Heart right ventricle (tissue), 16 donors: ENCODE measurements around the gene NEK7. TPM values are rescaled to one million over a fixed set of nuclear protein-coding genes. Genes with fewer than 3 reads are reported as not detected.

Source experiments
- ATAC-seq, 8 donors: fragments of 200-7000 bp; cut with Tn5 transposase; one replicate each; pipeline ENCODE4 v1.9.1; 2020; ENCODE audit warnings: mild to moderate bottlenecking in 8 of 8, moderate library complexity in 8 of 8, moderate number of reproducible peaks in 1 of 8
- DNase-seq, 2 donors: peaks; one replicate each; pipeline ENCODE4 v3.0.0-alpha.2; 2020
- H3K27ac ChIP-seq, 10 donors: fragments of 200-600 bp; sonication (generic) in 2 of 10; one replicate each; pipeline versions ENCODE4 v1.5.0 to v1.8.0; 2020 to 2022; ENCODE audit warnings: mild to moderate bottlenecking in 3 of 10
- H3K27me3 ChIP-seq, 7 donors: fragments of 200-600 bp; one replicate each; pipeline ENCODE4 v1.8.0; 2021 to 2022; ENCODE audit warnings: mild to moderate bottlenecking in 2 of 7
- H3K36me3 ChIP-seq, 9 donors: fragments of 200-600 bp; sonication (generic) in 1 of 9; one replicate each; pipeline versions ENCODE4 v1.5.0 to v1.8.0; 2020 to 2022; ENCODE audit warnings: mild to moderate bottlenecking in 2 of 9
- H3K4me1 ChIP-seq, 9 donors: fragments of 200-600 bp; sonication (generic) in 1 of 9; one replicate each; pipeline versions ENCODE4 v1.5.0 to v1.8.0; 2020 to 2022; ENCODE audit warnings: mild to moderate bottlenecking in 4 of 9
- H3K4me3 ChIP-seq, 10 donors: fragments of 200-600 bp; sonication (generic) in 2 of 10; one replicate each; pipeline versions ENCODE4 v1.5.0 to v1.8.0; 2020 to 2022; ENCODE audit warnings: mild to moderate bottlenecking in 7 of 10, moderate library complexity in 2 of 10
- H3K9me3 ChIP-seq, 11 donors: fragments of 200-600 bp in 10 of 11; sonication (generic) in 2 of 11; one replicate each; pipeline versions ENCODE4 v1.5.0 to v1.8.0; 2013 to 2022; ENCODE audit warnings: mild to moderate bottlenecking in 2 of 11, control low read depth in 1 of 11, moderate library complexity in 1 of 11
- WGBS, 2 donors: extraction: QIAGEN DNeasy Blood & Tissue Kit; methylation state at CpG; one replicate each; pipeline ENCODE4 v1.1.7; 2013; ENCODE audit warnings: inconsistent platforms in 1 of 2; 5-methylcytosine and 5-hydroxymethylcytosine counted together
- intact Hi-C, 10 donors: fragments of 100-400 bp; cut with DNase I; formaldehyde crosslinking; loops; one replicate each; pipeline versions ENCODE4 v1.11.1 to v1.14.2; 2022
- polyA plus RNA-seq, 2 donors: library from polyadenylated mRNA; stranded (reverse); fragments of 200-250 nt; gene quantifications; one replicate each; pipeline ENCODE4 v1.2.3, GENCODE V29; 2013
- total RNA-seq, 10 donors: library from RNA; stranded (reverse); fragmentation: NEBNext Ultra II Directional in 3 of 10; extraction: Animal tissue kit (Norgen Biotek cat#: 25700) in 3 of 10; gene quantifications; one replicate each; pipeline versions ENCODE4 v1.2.1 to v1.2.4, GENCODE V29; 2021 to 2023
- TF ChIP-seq, protein P1 (sequence below), 9 donors: fragments of 200-600 bp; sonication (generic) in 2 of 9; IDR thresholded peaks; one replicate each; pipeline versions ENCODE4 v1.5.0 to v1.8.0; 2021 to 2022; ENCODE audit warnings: antibody characterized with exemption in 9 of 9, mild to moderate bottlenecking in 5 of 9, moderate library complexity in 1 of 9
- donor health status: Arrhythmogenic right ventricular cardiomyopathy.
- donor health status: ischemic (EF 13 %, LVEDD 7.1; RV severe dilation, severe dysfunction).
- donor health status: healthy with polysubstance abuse.
- donor health status: DM: no; HTN: yes; CAD: no.
- donor health status: DM: no; HTN: no; CAD: no.
- donor health status: ischemic (EF 25% LVEDD 6.9; RV normal size, moderate dysfunction).
- donor health status: ischemic (EF 25% LVEDD 5.7; RV mildly dilated, moderate dysfunction).
- donor health status: healthy.
- donor health status: DM: yes; HTN: yes; CAD: no.
- donor health status: Ischemic cardiomyopathy.
- donor health status: ischemic (EF 35%, LVEDD 5.7; RV mildly dilated, moderate dysfunction).
- donor health status: nonischemic (EF 11% LVEDD 7.7; RV severe dilation, severe dysfunction).
- donor health status: DM: yes; HTN: yes; CAD: no.
- donor health status: PGD.
- donor health status: ischemic (EF 29% LVEDD 5.4; RV normal size, mild dysfunction).
- donor health status: nonischemic (EF 23%, LVEDD 6.1; RV moderate dilation, normal function).

Gene NEK7
- total and polyA plus RNA-seq, 12 donors = 57.3 to 279 (median 207) TPM

DNA sequence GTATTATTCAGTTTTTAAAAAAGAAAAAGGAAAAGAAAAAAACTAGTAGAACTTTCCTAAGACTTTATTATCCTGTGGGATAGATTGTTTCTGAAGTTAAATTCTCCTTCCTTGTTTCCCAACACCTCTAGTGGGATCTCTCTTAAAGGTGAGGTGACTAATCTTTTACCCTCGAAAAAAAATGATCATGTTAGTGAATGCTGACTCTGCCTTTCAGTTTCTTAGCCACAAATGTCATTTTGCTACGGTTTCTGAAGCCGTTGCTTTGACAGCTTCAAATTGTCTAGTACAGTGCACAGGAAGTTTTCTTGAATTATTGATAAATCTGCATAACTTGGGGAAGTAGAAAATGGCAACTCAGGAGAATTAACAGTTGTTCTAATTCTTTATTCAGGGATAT lies 13.0 kb upstream of the NEK7 start:
- Histone ChIP-seq H3K4me3 (no peak overlapping the region), H3K4me1 (no peaks in the 10 kb centered on the region), H3K27me3 (no peaks in the 10 kb centered on the region), H3K9me3 (no peaks in the 10 kb centered on the region), H3K27ac (no peak overlapping the region), H3K36me3 (no peaks in the 10 kb centered on the region)
- intact Hi-C loops = no loop called here
- TF ChIP-seq, protein P1, sequence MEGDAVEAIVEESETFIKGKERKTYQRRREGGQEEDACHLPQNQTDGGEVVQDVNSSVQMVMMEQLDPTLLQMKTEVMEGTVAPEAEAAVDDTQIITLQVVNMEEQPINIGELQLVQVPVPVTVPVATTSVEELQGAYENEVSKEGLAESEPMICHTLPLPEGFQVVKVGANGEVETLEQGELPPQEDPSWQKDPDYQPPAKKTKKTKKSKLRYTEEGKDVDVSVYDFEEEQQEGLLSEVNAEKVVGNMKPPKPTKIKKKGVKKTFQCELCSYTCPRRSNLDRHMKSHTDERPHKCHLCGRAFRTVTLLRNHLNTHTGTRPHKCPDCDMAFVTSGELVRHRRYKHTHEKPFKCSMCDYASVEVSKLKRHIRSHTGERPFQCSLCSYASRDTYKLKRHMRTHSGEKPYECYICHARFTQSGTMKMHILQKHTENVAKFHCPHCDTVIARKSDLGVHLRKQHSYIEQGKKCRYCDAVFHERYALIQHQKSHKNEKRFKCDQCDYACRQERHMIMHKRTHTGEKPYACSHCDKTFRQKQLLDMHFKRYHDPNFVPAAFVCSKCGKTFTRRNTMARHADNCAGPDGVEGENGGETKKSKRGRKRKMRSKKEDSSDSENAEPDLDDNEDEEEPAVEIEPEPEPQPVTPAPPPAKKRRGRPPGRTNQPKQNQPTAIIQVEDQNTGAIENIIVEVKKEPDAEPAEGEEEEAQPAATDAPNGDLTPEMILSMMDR (IDR thresholded peaks at IDR 0.05) = no peak
- no peak for ATAC-seq
- WGBS, 2 donors = 70 to 84% methylated on average over 3 of the region's 3 CpGs
- no peak for DNase-seq

DNA sequence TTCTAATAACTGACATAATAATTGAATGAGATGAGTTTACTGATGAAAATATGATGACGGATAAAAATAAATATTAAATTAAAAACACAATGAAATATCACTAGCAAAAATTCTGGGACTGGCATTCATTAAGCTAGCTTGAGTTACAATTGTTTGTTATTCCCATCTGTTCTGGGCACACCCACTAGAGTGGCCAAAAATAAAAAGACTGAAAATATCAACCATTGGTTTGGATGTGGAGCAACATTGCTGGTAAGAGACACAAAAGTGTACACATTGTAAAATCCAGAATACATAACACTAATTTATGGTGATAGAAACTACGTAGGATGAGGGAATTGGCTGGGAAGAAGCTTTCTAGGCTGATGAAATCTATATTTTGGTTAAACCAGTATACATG lies 9.6 kb upstream of the NEK7 start:
- Histone ChIP-seq H3K36me3 (no peaks in the 10 kb centered on the region), H3K4me3 (no peak overlapping the region), H3K27ac (no peak overlapping the region), H3K27me3 (no peaks in the 10 kb centered on the region), H3K9me3 (no peaks in the 10 kb centered on the region), H3K4me1 (peaks cover 0 to 8% (median 0%) of the 10 kb centered on the region in 9 donors)
- intact Hi-C loops = no loop called here
- TF ChIP-seq, protein P1 (IDR thresholded peaks at IDR 0.05) = no peak
- DNase-seq (no peak), ATAC-seq (no peak)
- WGBS, 2 donors = 96 to 98% methylated on average over 2 of the region's 2 CpGs

DNA sequence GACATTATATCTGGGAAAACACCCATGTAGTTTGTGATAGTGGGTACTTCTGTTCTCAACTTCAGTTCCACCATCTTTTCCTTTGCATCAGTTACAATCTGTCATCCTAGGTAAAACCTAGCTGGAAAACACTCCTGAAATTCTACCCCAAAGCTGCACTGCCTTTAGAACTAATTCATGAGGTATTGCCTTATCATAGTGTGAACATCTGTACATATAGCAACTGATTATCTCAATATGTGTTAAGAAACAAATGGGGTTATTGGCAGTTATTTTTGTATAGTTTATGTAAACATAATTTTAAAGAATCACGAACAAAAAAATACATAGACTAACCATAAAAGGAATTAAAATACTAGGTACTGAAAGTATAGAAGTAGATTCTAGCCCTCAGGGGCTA lies 6.4 kb upstream of the NEK7 start:
- Histone ChIP-seq H3K9me3 (no peaks in the 10 kb centered on the region), H3K4me1 (peaks cover 0 to 38% (median 23%) of the 10 kb centered on the region in 9 donors), H3K27me3 (no peaks in the 10 kb centered on the region), H3K36me3 (no peaks in the 10 kb centered on the region), H3K27ac (no peak overlapping the region), H3K4me3 (no peak overlapping the region)
- 86 to 95% methylated on average over 1 of the region's 1 CpG for WGBS, 2 donors
- no peak for ATAC-seq
- intact Hi-C loops = loop anchor here in 4 of 10 donors (5.0 to 10.0 kb wide), 6 partner anchors 53 to 144 kb away; no protein-coding TSS in a partner anchor
- DNase-seq = no peak
- TF ChIP-seq, protein P1 (IDR thresholded peaks at IDR 0.05) = no peak

DNA sequence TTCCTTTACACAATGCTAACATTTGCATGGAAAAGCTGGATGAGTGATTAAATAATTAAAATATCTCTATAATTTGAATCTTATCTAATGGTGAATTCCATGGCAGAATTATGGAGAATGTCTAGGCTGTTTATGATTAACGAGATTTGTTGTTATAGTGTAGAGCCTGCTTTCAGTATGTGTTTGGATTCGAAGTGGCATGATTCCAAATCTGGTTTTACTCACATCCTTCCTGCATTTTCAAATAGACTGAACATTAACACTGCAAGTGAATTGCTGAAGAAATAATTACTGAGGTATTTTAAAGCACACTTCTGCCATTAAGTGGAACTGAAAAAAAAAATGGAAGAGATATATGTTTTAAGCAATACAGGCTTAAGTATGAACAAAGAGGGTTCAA lies 5.1 kb upstream of the NEK7 start:
- DNase-seq (no peak), ATAC-seq (no peak)
- Histone ChIP-seq H3K27me3 (no peaks in the 10 kb centered on the region), H3K36me3 (no peaks in the 10 kb centered on the region), H3K4me3 (no peak overlapping the region), H3K9me3 (no peaks in the 10 kb centered on the region), H3K27ac (no peak overlapping the region), H3K4me1 (peaks cover 0 to 48% (median 31%) of the 10 kb centered on the region in 9 donors)
- WGBS, 2 donors = 40 to 60% methylated on average over 2 of the region's 2 CpGs
- intact Hi-C loops = loop anchor here in 4 of 10 donors (5.0 to 10.0 kb wide), 6 partner anchors 54 to 143 kb away; no protein-coding TSS in a partner anchor
- TF ChIP-seq, protein P1 (IDR thresholded peaks at IDR 0.05) = no peak
